OCI-LY7 (cell line): ENCODE results near the gene KCNJ16.
A peak's percentile ranks its signal among the peaks of the same experiment; 100 is the strongest.

ENCODE experiments used
- EZH2phosphoT487 ChIP-seq: fragments of 200-600 bp; sonication (generic); IDR thresholded peaks from 2 replicates; pipeline ENCODE4 v1.6.1; 2018; ENCODE audit warnings: low read depth, borderline replicate concordance, mild to moderate bottlenecking, mixed run types, antibody characterized with exemption, low read length, moderate library complexity, mixed read lengths
- TF ChIP-seq, protein P1 (sequence below): fragments of 200-600 bp; sonication (generic); conservative IDR thresholded peaks from 2 replicates; pipeline ENCODE4 v1.5.1; 2014; ENCODE audit warnings: mild to moderate bottlenecking, antibody characterized with exemption, low read length, moderate library complexity, mixed read lengths

DNA sequence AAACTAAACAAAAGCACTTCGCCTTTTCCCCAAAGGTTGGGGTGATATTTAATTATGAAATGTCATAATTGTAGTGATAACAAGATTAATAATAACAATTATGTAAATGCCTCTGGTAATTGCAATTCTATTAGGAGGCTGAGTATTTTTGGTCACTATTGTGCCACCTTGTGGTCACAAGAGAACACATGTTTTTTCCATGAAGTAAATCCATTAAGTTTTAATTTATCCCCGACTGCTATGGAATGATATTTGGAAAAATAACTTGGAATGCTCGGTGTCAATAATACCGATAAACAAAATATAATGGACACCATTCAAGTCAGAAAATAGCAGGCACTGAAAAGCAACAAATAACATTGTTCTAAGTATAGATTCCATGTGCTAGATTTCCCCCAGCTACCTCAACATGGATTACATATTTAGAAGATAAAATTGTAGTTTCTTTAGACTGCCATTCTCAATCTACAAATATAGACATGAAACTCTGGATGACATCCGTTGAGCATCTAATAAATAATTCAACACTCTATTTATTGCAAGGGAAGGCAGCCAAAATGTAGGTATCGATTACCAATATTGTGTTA is 69.3 kb downstream of the KCNJ16 start:
- TF ChIP-seq, protein P1, sequence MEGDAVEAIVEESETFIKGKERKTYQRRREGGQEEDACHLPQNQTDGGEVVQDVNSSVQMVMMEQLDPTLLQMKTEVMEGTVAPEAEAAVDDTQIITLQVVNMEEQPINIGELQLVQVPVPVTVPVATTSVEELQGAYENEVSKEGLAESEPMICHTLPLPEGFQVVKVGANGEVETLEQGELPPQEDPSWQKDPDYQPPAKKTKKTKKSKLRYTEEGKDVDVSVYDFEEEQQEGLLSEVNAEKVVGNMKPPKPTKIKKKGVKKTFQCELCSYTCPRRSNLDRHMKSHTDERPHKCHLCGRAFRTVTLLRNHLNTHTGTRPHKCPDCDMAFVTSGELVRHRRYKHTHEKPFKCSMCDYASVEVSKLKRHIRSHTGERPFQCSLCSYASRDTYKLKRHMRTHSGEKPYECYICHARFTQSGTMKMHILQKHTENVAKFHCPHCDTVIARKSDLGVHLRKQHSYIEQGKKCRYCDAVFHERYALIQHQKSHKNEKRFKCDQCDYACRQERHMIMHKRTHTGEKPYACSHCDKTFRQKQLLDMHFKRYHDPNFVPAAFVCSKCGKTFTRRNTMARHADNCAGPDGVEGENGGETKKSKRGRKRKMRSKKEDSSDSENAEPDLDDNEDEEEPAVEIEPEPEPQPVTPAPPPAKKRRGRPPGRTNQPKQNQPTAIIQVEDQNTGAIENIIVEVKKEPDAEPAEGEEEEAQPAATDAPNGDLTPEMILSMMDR = peak; percentile 100
- TF ChIP-seq EZH2phosphoT487 = no peak
